GM23248 (cell line): ENCODE data around the gene SPAG6.

Source experiments
- EZH2 ChIP-seq: fragments of 200-600 bp; sonication (generic); IDR thresholded peaks from 2 replicates; pipeline ENCODE4 v1.6.1; 2018; ENCODE audit warnings: antibody characterized with exemption, mild to moderate bottlenecking; ENCODE audit not compliant: insufficient read depth, poor library complexity, severe bottlenecking
- EZH2phosphoT487 ChIP-seq: fragments of 200-600 bp; sonication (generic); IDR thresholded peaks from 2 replicates; pipeline ENCODE4 v1.6.1; 2018; ENCODE audit warnings: antibody characterized with exemption, moderate library complexity, mild to moderate bottlenecking, low read depth; ENCODE audit not compliant: insufficient read depth

GRCh38 chr10:22447068-22447467 lies 101.8 kb downstream of the SPAG6 start:
- TF ChIP-seq EZH2: no peak
- TF ChIP-seq EZH2phosphoT487: no peak
